Activated CD4-positive, alpha-beta T cell treated with anti-CD3 and anti-CD28 coated beads, Interleukin-2, amount 50 U/mL, for 24 hours (primary cell): Measurements from ENCODE around the gene SPATC1L.
"Not testable (repeated sequence)": the region's sequence is repeated elsewhere in the genome, so short reads cannot be mapped to it uniquely, and the experiment has no call there.

Experiments used
- DNase-seq, 2 donors: peaks; one replicate each; pipeline ENCODE4 v3.0.0-alpha.2; 2020; ENCODE audit warnings: low read depth in 1 of 2, low spot score in 1 of 2

The SPATC1L gene

GRCh38 chr21:46151989-46152926, 32.0 kb downstream of the SPATC1L start:
- no peak for DNase-seq

DNA sequence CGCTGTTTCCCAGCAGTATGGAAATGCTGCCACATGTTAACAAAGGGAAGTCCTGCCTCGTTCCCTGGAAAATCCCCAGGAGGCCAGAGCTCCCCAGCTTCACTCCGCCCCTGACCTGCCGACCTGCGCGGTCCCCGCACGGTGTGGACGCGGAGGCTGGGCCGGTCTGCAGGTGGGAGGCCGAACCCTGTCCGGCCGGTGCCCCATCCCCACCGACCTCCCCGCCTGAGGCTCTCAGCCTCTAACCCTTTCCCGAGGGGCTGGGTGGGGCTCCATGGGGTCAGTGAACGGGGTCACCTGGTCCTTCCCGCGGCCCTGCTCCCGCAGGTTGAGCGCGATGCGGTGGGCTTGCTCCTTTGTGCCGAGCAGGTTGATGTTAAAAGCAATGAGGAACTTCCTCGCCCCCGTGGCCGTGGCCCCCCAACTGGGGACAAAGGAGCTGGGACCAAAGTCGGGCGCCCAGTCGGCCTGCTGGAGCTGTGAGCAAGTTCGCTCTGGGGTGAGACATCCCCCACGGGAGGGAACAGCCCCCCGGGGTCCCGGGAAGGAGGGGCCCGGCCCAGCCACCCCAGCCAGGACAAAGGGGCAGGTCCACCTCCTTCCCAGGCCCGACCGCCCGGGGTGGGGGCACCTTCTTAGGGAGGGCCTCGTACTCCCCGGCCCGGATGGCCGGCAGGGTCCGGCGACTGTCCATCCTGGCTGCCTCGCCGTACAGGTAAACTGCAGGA, 32.8 kb downstream of the SPATC1L start:
- DNase-seq = no peak

DNA sequence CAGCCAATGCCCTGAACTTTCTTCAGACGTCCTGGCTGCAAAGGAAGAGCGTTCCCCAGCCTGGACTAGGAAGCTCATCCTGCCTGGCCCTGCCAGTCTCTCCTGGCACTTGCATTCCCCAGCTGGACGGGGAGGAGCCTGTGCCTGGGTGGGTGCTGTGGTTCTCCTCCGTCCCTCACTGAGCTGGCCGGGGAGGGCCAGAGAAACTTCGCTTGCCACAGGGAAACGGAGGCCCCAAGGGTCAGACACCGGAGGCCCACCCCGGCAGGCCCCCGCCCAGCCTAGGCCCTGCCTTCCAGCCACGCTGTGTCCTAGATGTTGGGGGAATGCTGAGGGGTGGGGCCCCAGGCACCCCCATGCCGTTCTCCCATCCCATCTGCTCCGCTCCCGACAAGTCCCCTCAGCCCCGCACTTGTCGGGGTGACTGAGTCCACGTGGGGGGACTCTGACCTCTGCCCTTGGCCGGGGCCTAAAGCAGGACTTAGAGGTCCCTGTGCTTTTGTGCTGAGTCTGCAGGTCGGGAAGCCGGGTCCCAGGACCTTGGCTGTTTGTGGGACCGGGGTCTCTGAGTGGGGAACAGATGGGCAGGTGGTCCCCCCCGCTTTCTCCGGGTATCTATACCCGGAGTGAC, 33.7 kb downstream of the SPATC1L start:
- no peak for DNase-seq

GRCh38 chr21:46150073-46150472, 34.2 kb downstream of the SPATC1L start:
- no peak for DNase-seq

GRCh38 chr21:46149205-46149901, 34.9 kb downstream of the SPATC1L start:
- DNase-seq = no peak

DNA sequence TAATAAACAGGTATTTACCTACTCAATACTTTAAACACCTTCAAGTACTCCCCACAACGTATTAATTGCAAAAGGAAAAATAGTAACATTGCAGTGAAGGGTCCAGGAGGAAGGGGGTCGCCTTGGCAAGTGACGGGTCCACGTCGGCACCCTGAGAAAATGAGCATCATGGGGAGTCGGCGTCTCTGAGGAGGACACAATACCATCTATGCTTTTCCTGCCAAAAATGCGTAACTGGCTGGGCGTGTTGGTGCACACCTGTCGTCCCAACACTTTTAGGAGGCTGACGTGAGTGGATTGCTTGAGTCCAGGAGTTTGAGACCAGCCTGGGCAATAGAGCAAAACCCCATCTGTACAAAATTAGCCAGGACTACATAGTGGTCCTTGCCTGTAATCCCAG, 36.2 kb downstream of the SPATC1L start:
- no peak for DNase-seq

DNA sequence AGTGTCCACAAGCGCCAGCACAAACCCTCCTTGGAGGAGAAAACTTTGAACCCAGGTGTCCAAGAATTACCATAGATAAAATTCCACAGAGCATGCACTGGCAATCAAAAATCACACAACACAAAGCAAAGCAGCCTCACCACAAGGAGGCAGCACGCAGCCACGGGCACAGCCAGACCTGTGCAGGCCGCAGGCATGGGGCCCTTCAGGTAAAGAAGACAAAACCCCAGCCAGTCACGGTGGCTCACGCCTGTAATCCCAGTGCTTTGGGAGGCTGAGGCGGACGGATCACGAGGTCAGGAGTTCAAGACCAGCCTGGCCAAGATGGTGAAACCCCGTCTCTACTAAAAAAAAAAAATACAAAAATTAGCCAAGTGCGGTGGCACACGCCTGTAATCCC, 36.8 kb downstream of the SPATC1L start:
- DNase-seq = not testable (repeated sequence)

DNA sequence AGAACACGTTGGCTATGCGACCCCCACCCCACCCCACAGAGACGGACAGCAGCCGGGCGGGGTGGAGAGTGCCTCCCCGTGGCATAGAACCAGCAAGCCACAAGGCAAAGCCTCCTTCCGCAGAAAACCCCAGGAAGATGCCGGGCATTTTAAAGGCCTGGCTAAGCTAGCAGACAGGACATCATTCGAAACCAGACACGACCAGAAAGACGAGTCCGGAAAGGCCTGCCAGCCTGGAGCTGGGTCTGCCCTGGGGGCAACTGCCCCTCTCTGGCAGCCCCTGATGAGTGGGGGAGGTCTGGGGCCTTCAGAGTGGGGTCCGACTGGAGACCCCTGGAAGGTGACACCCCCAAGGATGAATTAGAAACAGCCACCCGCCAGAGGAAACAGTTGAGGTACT, 37.4 kb downstream of the SPATC1L start:
- no peak for DNase-seq

- no peak for DNase-seq
Observed at GRCh38 chr21:46145840-46146691, 38.2 kb downstream of the SPATC1L start.

- no peak for DNase-seq
Observed at GRCh38 chr21:46145159-46145839, 39.0 kb downstream of the SPATC1L start.

GRCh38 chr21:46144464-46145070, 39.7 kb downstream of the SPATC1L start:
- DNase-seq = no peak

GRCh38 chr21:46142582-46143473, 41.4 kb downstream of the SPATC1L start:
- DNase-seq = no peak

DNA sequence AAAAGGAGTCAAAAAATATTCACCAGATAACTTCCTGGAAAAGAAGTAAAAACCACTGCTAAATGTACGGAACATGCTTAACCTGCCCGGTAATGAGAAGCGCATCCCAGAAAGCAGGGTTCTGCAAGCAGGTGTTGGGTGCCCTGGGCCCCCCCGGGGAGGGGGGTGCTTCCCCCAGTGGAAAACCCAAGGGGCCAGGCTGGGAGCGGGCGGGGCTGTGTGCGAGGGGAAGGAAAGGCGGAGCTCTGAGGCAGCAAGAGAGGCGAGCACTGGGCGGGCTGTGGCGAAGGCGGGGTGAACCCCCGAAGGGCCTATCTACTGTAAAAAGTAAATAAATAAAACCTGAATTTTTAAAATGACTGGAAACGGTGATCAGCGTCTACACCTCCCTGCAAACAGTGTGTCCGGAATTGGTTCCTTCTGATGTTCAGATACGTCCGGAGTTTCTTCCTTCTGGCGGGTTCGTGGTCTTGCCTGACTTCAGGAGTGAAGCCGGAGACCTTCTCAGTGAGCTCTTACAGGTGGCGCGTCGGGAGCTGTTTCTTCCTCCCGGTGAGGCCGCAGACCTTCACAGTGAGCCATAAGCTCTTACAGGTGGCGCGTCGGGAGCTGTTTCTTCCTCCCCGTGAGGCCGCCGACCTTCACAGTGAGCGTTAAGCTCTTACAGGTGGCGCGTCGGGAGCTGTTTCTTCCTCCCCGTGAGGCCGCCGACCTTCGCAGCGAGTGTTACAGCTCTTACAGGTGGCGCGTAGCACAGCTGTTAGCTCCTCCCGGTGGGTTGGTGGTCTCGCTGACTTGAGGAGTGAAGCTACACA, 42.3 kb downstream of the SPATC1L start:
- no peak for DNase-seq

DNA sequence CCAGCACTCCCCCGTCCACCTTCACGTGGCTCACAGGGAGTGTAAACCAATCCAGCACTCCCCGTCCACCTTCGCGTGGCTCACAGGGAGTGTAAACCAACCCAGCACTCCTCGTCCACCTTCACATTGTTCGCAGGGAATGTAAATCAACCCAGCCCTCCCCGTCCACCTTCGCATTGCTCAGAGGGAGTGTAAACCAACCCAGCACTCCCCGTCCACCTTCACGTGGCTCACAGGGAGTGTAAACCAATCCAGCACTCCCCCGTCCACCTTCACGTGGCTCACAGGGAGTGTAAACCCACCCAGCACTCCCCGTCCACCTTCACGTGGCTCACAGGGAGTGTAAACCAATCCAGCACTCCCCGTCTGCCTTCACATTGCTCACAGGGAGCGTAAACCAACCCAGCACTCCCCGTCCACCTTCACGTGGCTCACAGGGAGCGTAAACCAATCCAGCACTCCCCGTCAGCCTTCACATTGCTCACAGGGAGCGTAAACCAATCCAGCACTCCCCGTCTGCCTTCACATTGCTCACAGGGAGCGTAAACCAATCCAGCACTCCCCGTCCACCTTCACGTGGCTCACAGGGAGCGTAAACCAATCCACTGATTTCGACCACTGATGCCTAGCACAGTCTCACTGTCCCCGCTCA, 43.8 kb downstream of the SPATC1L start:
- not testable (repeated sequence) for DNase-seq

- DNase-seq = no peak
Observed at GRCh38 chr21:46139686-46140085, 44.6 kb downstream of the SPATC1L start.

GRCh38 chr21:46138383-46138970, 45.8 kb downstream of the SPATC1L start:
- DNase-seq = no peak

DNA sequence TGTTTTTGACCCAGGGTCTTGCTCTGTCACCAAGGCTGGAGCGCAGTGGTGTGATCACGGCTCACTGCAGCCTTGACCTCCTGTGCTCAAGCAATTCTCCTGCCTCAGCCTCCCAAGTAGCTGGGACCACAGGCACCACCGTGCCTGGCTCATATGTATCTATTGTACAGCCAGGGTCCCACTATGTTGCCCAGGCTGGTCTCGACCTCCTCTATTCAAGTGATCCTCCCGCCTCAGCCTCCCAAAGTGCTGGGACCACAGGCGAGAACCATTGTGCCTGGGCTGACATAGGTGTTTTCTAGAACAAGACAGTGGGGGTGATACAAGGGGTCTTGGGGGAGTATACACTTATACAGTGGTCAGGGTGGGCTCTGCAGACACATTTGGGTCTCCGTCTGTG, 46.4 kb downstream of the SPATC1L start:
- no peak for DNase-seq
